ENCODE data around the gene TTC1. TPM values are rescaled to one million over a fixed set of nuclear protein-coding genes. Genes with fewer than 3 reads are reported as not detected.
A peak's percentile ranks its signal among the peaks of the same experiment; 100 is the strongest.

TTC1 gene
- 37.0 and 42.1 TPM in 2 replicates for polyA plus RNA-seq (2012; rRNA removed)
- 47.8 and 64.8 TPM in 2 replicates for polyA plus RNA-seq (2012; cell fraction: cytosol; rRNA removed)
- 23.2 and 23.4 TPM in 2 replicates for polyA plus RNA-seq (2012; cell fraction: nucleus; rRNA removed)

GRCh38 chr5:160008877-160009590 lies at the start of gene TTC1:
Gene TTC1 (plus strand): TSS chr5:160009139. CDS start chr5:160010529, 1,390 bp downstream.
- DNase-seq = peak; percentile 84

More at GRCh38 chr5:160008877-160009590, at the start of gene TTC1:
- POLR2A ChIA-PET = interaction anchor here (1.0 kb wide), 2 partner anchors 391 to 406 kb away, joined by 3 read pairs; no protein-coding TSS in a partner anchor
- H2AFZ ChIP-seq (ENCODE audit: low read depth) = peak within 1 kb of the TSS; percentile 99
- peak; percentile 77 for TF ChIP-seq MAX (IDR thresholded peaks at IDR 0.05; ENCODE audit: low read depth)
- peak; percentile 74 for TF ChIP-seq MXI1 (IDR thresholded peaks at IDR 0.05; ENCODE audit: low read depth, low read length)
- peak; percentile 96 for TF ChIP-seq GABPA (IDR thresholded peaks at IDR 0.05; ENCODE audit: low read depth)
- peak; percentile 99 for TF ChIP-seq POLR2AphosphoS5 (IDR thresholded peaks at IDR 0.05; ENCODE audit: low read depth, low read length)
- no peak for TF ChIP-seq RFX5 (IDR thresholded peaks at IDR 0.05; ENCODE audit: low read length)
- no peak for TF ChIP-seq IRF3 (IDR thresholded peaks at IDR 0.05; ENCODE audit: low read depth, low read length)
- TF ChIP-seq ZBTB33 (IDR thresholded peaks at IDR 0.05; ENCODE audit: borderline replicate concordance, low read depth) = no peak
- 0 out of 2 replicates have a peak, but pooled peaks have one; percentile 51 for TF ChIP-seq SIN3A (IDR thresholded peaks at IDR 0.05; ENCODE audit: borderline replicate concordance, low read depth, low read length)
- no peak for TF ChIP-seq PBX3 (IDR thresholded peaks at IDR 0.05)
- TF ChIP-seq RCOR1 (IDR thresholded peaks at IDR 0.05; ENCODE audit: low read length) = peak; percentile 48; the same call in 1 of the 2 replicates
- peak; percentile 89 for TF ChIP-seq ELF1 (IDR thresholded peaks at IDR 0.05)
- TF ChIP-seq YY1 (IDR thresholded peaks at IDR 0.05; ENCODE audit: low read depth) = peak; percentile 97
- TF ChIP-seq CTCF (IDR thresholded peaks at IDR 0.05) = no peak
- peak; percentile 91 for TF ChIP-seq CHD2 (IDR thresholded peaks at IDR 0.05; ENCODE audit: low read length, partially characterized antibody)
- no peak for TF ChIP-seq TEAD4 (IDR thresholded peaks at IDR 0.05; ENCODE audit: borderline replicate concordance, insufficient read depth)
- TF ChIP-seq NRF1 (IDR thresholded peaks at IDR 0.05; ENCODE audit: low read depth, low read length) = no peak
- no peak for TF ChIP-seq GATA2 (CRISPR knock-in tag; IDR thresholded peaks at IDR 0.05)
- no peak for TF ChIP-seq RAD21 (IDR thresholded peaks at IDR 0.05; ENCODE audit: low read length)
- no peak for TF ChIP-seq MEF2A (IDR thresholded peaks at IDR 0.05; ENCODE audit: borderline replicate concordance, low read depth)
- no peak for TF ChIP-seq JUND (IDR thresholded peaks at IDR 0.05)
- no peak for TF ChIP-seq EZH2phosphoT487 (IDR thresholded peaks at IDR 0.05; ENCODE audit: borderline replicate concordance, low read depth)
- TF ChIP-seq USF1 (IDR thresholded peaks at IDR 0.05; ENCODE audit: borderline replicate concordance, low read depth) = peak; percentile 77; the same call in 1 of the 2 replicates
- no peak for TF ChIP-seq FOXM1 (IDR thresholded peaks at IDR 0.05; ENCODE audit: low read depth)
- TF ChIP-seq TAF1 (IDR thresholded peaks at IDR 0.05; ENCODE audit: borderline replicate concordance, low read depth, low read length) = peak; percentile 86
- TF ChIP-seq NFIC (IDR thresholded peaks at IDR 0.05; ENCODE audit: borderline replicate concordance) = no peak
- H3K27me3 ChIP-seq (ENCODE audit: insufficient read depth) = no peaks in the 10 kb centered on the region
- CTCF ChIA-PET = interaction anchor here (1.0 to 3.1 kb wide), 8 partner anchors 13 to 430 kb away, joined by 3 to 19 read pairs (median 3); no protein-coding TSS in a partner anchor
- H3K36me3 ChIP-seq (replicated peaks in 1 of 2; ENCODE audit: control insufficient read depth in 1 of 2, insufficient read depth in 2 of 2, low read length in 1 of 2) = peaks cover 24 to 34% of the 10 kb centered on the region in 2 experiments
- peak within 1 kb of the TSS; percentile 69 for H3K9ac ChIP-seq
- H3K9me3 ChIP-seq = no peaks in the 10 kb centered on the region
- H3K79me2 ChIP-seq (ENCODE audit: insufficient read depth) = peaks cover 51% of the 10 kb centered on the region
- H3K4me2 ChIP-seq = peak within 1 kb of the TSS; percentile 97
- H3K27ac ChIP-seq (ENCODE audit: low read depth in 2 of 2, low read length in 1 of 2) = peak within 1 kb of the TSS; percentile 67 to 77
- peak within 1 kb of the TSS; percentile 83 to 94 for H3K4me3 ChIP-seq (ENCODE audit: low read depth in 2 of 2, low read length in 1 of 2)
- H3K9me2 ChIP-seq = no peaks in the 10 kb centered on the region
- under 1% methylated on average over 31 of the region's 31 CpGs for WGBS (ENCODE audit: low lambda C conversion rate)
- H4K20me1 ChIP-seq (ENCODE audit: insufficient read depth) = peaks cover 3% of the 10 kb centered on the region; the same call in 1 of the 2 replicates
- no peaks in the 10 kb centered on the region for H3F3A ChIP-seq (replicated peaks; ENCODE audit: insufficient read depth)
- peaks cover 9 to 15% of the 10 kb centered on the region in 2 experiments; a peak in 3 of 4 replicates for H3K4me1 ChIP-seq (ENCODE audit: control insufficient read depth in 1 of 2, insufficient read depth in 2 of 2, low read depth in 1 of 2, low read length in 1 of 2)

Data from SK-N-SH (cell line).